ENCODE results near the gene KCNC4.

The KCNC4 gene

DNA sequence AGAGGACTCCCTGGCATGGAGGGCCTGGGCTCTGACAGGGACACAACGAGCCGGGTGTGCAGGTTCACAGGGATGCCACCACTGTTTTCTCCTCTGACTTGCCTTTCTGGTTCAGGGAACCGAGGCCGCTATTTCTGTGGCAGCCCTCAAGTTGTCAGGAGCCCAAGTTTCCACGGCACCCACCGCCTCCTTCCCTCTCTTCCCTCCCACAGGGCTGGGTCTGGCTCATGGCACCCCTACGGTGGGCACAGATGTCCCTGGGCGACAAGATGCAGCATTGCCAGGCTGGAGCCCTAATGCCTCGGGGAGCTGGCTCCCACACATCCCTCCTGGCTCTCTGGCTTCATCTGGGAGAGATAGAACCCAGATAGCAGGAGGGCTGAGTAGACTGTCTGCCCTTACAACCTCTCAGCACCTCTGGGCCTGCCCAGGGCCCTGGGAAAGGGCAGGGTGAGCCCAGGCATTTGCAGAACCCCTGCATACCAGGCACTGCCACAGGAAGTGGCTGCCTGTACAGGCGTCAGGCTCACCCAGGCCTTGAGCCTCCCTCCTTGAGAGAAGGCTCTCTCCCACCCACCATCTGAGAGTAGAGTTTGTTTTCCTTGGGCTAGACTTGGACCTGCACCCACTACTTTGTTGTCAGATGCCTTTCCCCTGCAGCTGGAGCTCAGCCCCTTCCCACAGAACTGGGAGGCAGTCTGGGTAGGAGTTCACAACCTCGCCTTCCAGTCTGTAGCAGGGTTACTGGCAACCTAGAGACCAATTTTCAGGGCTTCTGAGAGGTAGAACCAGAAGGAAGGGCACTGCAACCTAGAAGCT, 20.5 kb downstream of the KCNC4 start:
- DNase-seq (ENCODE audit: low read depth), result no peak

DNA sequence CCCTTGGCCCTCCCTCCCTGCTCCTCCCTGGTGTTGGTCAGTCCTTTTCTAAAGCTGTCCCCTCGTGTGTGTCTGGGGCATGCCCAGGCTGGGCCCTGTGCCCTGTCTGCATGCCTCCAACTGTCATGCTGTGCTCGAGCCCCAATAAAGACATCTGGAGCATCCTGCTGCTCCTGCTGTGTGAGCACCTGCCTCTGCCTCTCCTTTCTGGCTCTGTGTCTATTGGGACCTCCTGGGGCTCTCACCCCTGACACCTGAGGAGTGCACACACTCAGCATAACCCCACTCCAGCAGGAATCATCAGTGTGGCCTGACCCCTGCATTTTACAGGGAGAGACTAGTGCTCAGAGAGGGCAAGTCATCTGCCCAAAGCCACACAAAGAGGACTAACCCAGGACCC, 23.7 kb downstream of the KCNC4 start:
- DNase-seq (ENCODE audit: low read depth), result no peak

DNA sequence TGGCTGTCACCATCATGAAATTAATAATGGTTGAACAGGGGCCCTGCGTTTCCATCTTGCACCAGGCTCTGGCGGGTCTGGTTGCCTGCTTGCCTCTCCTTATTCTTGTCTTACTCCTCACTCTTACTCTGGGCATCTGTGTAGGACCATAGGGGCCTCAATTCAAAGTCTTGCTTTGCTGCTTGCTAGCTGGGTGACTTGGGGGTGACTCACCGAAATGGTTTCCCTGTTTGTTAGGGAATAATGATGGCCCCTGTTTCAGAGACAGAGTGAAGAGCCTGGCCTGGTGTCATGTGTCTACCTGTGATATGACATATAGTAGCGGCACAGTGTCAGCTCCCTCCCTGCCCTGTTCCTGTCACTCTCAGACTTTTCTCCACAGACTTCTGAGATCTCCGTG, 24.6 kb downstream of the KCNC4 start:
- DNase-seq (ENCODE audit: low read depth), result no peak

DNA sequence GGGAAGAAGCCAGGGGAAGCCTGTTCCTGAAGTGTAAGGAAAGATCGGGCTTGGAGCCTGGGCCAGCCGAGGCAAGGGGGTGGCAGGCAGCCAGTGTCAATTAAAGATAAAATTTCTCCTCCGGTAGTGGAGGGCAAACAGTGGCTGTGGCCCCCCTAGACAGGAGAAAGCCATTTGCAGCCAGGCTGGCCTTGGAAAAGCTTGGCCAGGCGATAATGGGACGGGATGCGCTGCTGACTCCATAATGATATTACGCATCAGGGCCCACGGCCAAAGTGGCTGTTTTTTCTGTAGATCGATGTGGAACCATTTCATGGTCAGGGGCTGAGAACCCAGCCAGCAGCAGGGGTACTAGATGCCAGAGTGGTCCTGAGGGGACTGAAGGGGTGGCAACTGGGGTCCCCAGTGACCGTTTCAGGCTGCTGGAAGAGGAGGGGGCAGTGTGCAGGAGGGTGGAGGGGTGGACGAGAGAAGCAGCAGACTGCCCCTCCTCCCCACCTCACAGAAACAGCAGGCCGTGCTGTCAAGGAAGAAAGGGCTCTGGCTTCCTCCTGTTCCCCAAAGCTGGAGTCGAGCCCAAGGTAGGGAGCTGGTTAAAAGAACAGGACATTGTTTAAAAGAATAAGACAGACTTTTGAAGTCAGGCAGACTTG, 25.2 kb downstream of the KCNC4 start:
- no peak for DNase-seq (ENCODE audit: low read depth)

DNA sequence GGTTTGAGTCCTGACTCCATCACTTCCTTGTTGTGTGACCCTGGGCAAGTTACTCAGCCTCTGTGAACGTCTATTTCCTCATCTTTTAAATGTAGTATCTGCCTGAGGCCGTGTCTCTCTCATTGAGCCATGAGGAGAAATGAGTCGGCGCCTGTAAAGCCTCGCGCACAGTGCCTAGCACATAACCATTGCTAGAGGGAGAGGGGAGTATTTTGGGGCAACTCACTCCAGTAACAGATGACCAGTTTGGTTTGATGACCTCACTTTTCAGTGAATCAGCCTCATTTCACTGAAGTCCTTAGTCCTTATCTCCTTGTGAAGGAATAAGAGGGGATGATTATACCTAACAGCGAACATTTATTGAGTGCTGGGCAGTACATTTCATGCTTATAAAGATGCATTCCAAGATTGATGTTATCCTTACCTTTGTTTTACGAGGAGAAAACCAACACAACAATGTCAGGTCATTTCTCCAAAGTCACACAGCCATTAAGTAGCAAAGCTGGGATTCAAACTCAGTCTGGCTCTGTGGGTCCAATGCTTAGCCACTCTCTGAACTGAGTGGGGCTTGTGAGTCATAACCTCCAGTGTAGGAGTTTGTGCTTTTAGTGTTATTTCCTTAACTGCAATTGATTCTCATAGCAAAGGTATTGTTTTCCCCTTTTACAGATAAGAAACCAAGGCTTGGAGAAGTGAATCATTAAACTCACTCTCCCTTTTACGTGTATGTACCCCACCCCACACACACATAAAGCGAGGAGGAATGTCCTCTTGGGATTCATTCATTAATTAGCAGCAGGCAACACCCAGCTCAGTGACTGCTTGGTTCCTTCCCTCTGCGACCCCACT, 25.9 kb downstream of the KCNC4 start:
- DNase-seq (ENCODE audit: low read depth), result peak; percentile 20

DNA sequence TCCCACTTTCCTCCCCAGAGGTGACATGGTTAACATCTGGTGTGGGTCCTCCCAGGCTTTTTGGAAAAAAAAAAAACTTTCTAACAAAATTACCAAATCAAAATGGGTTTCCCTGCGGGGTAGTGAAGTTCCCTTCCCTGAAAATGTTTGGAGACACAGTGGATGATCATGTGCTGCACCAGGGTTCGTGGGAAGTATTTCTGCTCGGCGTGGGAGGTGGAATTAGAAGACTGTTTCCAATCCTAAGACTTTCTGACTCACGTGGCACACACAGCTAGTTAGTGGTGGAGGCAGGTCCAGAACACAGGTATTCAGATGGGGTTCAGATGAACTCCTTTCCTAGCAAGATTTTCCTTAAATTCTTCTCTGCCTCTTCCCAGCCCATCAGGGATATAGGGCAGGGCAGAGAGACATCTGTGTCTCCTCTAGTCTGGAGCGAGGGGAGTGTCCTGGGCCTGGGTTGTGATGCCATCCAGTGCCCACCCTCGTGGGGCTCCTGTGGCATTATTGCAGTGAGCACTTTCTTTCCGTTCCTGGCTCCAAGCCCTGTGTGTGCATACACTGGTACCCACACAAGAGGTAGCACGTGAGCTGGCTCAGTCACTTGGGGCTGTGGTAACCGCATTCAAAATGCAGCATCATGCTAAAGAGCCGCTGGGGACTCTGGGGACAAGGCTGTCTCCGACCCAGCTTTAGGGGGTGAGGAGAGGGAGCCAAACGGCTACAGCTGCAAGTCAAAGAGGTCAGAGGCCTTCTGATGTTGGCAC, 27.5 kb downstream of the KCNC4 start:
- DNase-seq (ENCODE audit: low read depth), result no peak

DNA sequence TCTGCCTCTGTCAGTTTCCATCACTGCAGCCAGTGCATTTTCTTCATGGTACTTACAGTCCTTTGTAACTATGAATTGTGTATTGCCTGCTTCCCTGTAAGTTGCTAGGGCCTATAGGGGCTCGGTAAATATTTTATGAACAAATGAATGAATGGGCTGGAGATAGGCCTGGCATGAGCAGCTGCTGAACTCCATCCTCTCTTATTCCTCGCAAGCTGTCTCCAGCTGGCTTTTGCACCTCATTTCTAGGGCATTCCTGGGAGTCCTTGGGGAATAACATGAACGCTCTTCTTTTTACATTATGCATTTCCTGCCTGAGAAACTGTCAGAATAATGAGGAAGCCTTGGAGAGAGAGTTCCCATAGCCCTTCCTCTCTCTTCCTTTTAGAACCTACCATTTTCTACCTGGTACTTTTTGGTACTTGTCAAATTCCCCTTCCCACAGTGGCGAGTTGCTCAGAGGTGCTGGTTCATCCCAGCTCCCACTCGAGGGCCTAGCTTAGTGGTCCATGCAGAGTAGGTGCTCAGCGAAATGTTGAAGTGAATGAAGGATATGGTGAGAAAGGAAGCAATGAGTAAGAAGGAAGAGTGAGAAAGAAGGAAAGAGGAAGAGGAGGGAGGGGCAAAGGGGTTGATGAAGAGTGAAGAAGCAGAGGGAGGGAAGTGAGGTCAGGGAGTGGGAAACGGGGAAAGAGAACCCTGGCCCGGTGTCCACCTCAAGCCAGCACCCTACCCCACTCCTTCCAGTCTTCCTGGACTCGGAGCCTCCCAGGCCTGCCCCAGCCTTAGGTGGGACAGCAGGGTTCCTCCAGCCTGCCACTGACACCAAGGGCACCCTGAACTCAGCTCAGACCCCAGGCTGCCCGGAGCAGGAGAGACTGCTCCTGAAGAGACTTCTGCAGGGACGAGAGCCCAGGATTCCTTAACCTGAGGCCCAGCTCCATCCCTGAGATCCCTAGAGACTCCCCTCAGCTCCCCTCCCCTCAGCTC, 29.6 kb downstream of the KCNC4 start:
- DNase-seq (ENCODE audit: low read depth), result no peak

DNA sequence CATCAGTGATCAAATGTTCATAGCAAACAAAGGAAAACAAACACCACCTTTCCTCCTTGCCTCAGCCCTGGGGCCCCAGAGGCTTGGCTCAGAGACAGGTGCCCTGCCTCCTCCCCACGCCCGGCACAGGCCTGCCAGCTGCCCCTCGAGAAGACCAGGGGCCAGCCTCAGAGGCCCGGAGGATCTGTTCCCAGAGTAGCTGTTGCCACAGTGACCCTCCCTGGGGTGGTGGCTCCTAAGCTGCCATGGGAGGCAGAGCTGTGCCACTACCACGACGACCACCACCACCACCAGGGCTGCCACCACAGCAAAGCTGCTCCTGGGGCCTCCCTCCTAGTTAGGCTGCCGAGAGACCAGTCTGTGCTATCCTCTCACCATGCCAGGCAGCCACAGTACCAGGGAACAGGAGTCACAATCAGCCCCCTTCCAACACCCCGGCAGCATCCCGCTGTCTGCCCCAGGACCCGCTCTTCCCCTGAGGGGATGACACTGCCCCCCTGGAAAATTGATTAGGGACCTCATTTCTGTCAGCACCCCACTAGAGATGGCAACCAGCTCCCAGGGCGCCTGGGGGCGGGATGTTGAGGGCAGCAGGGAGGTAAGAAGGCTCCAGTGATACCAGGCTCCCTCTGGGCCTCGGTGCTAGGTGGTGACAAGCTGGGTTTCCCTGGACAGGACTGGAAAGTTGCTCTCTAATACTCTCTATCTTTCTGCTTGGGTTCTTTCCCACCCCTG, 30.5 kb downstream of the KCNC4 start:
- no peak for DNase-seq (ENCODE audit: low read depth)

DNA sequence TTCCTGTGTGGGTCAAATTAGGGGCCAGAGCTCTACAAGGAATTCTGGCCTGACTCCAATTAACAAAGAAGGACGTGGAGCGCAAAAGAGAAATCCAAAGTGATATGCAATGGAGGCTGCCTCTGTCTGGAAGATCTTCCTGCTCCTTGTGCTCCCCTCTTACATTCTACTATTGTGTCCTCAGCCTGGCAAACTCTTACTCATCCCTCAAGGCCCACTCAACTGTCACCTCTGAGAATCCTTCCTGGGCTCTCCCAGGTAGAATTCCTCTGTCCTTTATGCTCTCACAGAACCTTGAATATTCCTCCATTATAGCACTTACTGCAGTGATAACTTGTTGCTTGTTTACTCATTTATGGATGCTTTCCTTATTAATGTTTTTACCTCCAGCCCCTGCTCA, 31.4 kb downstream of the KCNC4 start:
- no peak for DNase-seq (ENCODE audit: low read depth)

DNA sequence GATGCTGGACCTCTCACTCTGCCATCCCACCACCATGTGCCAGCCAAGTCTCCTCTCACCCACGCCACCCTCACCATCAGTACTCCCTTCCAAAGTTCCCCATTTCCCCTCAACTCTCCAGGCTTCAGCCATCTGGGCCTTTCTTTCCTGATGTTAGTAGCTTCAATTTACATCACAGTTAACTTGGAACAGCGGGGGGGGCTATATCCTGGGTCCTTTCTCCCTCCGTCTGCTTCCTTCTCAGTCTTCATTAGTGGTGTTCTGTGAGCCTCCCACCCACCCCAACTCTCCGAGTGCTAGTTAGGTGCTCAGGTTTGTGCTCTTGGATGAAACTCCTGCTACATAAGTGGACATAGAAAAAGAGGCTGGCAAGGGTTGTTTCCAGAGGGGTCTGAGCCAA, 31.9 kb downstream of the KCNC4 start:
- DNase-seq (ENCODE audit: low read depth), result no peak

DNA sequence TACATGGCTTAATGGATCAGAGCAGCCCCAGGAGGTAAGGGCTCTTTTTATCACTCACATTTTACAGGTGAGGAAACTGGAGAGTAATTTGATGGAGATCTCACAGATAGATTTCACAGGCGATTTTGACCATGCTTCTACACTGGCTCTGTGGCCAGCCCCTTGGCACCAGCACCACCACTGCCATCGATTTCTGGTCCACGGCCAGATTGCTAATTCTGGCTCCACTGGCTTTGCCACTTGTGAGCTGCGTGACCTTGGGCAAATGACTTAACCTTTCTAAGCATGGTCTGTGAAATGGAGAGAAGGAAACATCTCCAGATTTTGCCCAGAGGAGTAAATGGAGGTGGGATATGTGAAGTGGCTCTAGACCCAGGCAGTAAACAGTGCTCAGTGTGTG, 32.6 kb downstream of the KCNC4 start:
- DNase-seq (ENCODE audit: low read depth), result no peak

DNA sequence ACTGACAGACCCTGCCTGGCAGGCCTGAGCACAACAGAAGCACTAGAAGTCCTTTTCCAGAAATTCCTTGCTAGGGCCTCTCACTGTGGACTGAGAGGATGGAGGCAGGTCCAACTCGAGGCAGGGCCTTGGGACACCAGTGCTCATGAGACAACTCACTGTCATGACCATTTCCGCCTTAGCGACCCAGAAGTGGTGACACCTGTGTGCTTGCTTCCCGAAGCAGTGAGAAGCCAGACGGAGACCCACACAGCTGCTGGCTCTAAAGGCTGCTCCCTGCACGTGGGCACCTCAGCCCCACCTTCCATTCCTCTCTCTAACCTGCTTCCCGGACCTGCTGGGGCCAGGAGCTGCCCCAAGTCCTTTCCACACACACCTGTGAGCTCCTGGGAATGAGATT, 33.0 kb downstream of the KCNC4 start:
- no peak for DNase-seq (ENCODE audit: low read depth)

DNA sequence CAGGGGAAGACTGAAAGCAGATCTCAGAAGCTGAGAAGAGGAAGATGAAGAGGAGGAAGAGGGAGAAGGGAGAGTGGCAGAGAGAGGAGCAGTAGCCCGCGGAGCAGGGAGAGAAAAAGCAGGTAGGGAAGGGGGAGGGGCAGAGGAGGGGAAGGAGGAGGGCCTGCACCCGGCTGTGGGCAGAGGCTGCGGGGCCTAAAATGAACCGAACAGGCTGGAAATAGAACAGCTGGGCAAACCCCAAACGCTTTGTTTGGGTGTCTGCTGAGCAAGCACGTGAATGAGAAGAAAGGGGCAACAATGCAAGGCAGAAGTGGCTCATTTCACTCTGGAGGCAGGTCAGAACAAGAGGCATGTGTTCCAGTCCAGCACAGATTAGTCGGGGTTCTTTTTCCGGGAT, 33.5 kb downstream of the KCNC4 start:
- no peak for DNase-seq (ENCODE audit: low read depth)

DNA sequence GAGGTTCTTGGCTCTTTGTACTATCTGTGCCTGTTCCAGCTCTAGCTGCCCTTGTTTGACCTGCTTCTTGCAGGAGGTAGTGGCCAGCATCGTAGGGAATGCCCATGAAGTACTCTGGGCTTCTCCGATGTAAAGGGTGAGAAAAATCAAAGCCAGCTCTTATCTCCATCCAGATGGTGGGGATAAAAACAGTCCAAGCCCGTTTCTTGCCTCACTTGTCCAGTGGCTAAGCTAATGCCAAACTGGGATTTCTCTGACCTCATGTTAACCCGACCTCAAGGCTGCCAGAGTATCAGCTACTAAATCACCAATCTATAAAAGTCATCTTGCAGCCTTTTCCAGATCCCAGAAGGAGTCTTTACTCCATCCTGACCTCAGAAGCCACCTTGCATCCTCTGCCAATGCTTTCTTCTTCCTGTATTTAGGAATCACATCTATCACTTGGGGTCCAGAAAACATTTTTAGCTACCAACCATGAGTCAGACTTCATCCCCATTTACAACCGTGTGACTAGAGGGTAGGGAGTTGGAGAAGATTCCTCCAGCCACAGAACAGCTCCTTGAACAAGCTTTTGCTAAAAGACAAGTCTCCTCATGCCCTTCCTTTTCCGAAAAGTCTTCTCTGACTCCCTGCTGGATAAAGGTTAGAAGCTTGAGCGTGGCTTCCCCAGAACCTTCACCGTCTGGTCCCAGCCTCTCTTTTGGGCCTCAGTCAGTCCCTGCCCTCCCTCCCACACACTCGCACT, 35.9 kb downstream of the KCNC4 start:
- no peak for DNase-seq (ENCODE audit: low read depth)

DNA sequence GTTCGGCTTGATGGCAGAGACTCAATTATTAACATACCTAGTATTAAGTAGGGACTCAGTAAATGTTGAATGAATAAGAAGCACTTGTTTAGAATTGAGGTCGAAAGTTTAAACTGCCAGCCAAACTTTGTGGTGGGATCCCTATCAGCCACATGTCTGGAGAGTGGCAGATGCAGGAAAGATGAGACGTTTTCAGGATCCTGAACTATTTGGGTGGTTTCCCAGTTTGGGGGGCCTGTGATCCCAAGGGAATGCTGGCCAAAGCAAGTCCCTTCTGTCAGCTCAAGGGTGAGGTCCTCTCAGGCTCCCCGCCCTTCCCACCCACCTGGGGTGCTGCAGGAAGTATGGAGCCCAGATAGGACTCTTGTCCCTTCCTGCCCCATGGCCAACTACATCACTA, 38.6 kb downstream of the KCNC4 start:
- DNase-seq (ENCODE audit: low read depth), result no peak

DNA sequence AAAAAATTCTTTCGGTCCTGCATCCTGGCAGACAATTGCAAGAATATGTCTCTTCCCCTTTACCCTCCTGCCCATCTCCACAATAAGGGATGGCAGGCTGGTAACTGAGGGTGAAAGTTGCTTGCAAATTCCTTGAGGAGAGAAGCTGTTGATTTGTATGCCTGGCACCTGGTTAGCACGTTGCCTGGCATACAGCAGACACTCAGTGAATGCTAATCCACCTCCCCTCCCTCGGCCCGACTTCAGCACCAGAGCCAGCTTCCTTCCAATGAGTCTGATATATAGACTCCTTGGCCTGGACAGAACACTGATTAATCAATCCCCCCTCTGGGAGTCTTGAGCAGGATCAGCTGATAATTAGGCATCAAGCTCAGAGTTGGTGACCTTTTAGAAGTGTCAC, 39.1 kb downstream of the KCNC4 start:
- DNase-seq (ENCODE audit: low read depth), result no peak

DNA sequence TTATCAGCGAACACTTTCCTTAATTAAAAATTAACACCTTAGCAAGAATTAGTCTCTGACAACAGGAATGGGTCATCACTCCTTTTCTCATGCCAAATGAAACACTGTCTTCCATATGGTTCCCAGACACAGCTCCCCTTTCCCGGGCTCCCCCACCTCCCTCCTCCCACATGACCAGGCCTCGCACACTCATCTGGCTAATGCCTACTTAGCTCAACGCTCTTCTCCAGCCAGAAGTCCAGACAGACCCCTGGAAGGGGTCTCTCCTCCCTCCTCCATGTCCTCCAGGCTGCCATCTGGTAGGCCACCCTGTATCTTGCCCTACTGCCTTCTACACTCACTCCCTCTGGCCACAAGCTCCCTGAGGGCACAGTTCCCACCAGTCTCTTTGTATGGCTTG, 39.9 kb downstream of the KCNC4 start:
- no peak for DNase-seq (ENCODE audit: low read depth)

DNA sequence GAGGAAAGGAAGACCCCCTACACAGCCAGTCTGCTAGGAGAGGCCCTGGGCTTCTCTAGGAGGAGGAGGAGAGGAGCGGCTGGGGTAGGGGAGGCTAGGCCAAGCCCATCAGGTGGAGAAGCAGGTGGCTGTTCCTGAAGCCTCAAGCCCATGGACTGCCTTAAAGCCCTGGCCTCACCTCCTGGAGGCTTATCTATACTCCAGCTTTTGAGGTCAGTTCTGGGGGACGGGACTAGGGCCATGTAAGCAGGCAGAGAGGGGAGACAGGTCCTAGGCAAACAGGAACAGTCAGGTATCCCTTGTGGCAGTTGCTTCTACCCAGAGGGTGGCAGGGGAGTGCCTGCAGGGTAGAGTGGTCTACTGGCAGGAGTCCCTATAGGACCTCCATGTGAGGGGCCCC, 40.6 kb downstream of the KCNC4 start:
- DNase-seq (ENCODE audit: low read depth), result no peak

DNA sequence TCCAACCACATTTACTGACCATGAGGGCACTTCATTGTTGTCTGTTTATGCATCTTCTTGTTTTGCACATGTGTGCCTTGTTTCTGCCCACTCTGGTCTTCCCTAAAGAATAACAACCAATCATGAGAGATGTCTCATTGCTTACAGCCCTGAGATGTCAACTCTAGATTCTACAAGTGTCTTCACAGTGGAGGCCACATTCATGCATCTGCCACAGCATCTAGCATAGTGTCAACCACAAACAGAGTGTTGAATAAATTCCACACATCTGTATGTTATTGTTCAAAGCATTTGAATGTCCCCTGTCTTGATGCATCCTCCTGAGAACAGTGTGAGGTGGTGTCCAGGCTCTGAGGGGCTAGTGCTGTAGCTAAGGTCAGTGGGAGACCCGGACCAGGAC, 43.1 kb downstream of the KCNC4 start:
- DNase-seq (ENCODE audit: low read depth), result no peak

Measured in non-pigmented ciliary epithelial cell (primary cell).